Measurements from ENCODE around the gene MGMT.

Gene MGMT

GRCh38 chr10:129741978-129742741 is 275.1 kb downstream of the MGMT start:
- Histone ChIP-seq H3K36me3 (no peaks in the 10 kb centered on the region), H3K27ac (no peak overlapping the region), H3K9me3 (ENCODE audit: severe bottlenecking) (no peaks in the 10 kb centered on the region), H3K27me3 (ENCODE audit: insufficient read depth, low read depth, severe bottlenecking) (no peaks in the 10 kb centered on the region), H3K4me3 (ENCODE audit: low read depth, low read length) (no peak overlapping the region)
- TF ChIP-seq CTCF (IDR thresholded peaks at IDR 0.05; ENCODE audit: low read depth, low read length), result no peak
- DNase-seq, result no peak

- Histone ChIP-seq H3K9me3 (ENCODE audit: severe bottlenecking) (no peaks in the 10 kb centered on the region), H3K36me3 (no peaks in the 10 kb centered on the region)
- no peak for TF ChIP-seq CTCF (IDR thresholded peaks at IDR 0.05; ENCODE audit: low read depth, low read length)
Measured at GRCh38 chr10:129742742-129743550, 275.9 kb downstream of the MGMT start.

GRCh38 chr10:129743738-129744133 is 276.7 kb downstream of the MGMT start:
- Histone ChIP-seq H3K27ac (no peak overlapping the region), H3K27me3 (ENCODE audit: insufficient read depth, low read depth, severe bottlenecking) (no peaks in the 10 kb centered on the region), H3K9me3 (ENCODE audit: severe bottlenecking) (no peaks in the 10 kb centered on the region), H3K36me3 (no peaks in the 10 kb centered on the region), H3K4me3 (ENCODE audit: low read depth, low read length) (no peak overlapping the region)
- no peak for DNase-seq
- TF ChIP-seq CTCF (IDR thresholded peaks at IDR 0.05; ENCODE audit: low read depth, low read length), result no peak

More at GRCh38 chr10:129742742-129743550, 275.9 kb downstream of the MGMT start:
- no peaks in the 10 kb centered on the region for H3K27me3 ChIP-seq (ENCODE audit: insufficient read depth, low read depth, severe bottlenecking)
- no peak for DNase-seq
- H3K27ac ChIP-seq, result no peak overlapping the region
- H3K4me3 ChIP-seq (ENCODE audit: low read depth, low read length), result no peak overlapping the region

DNA sequence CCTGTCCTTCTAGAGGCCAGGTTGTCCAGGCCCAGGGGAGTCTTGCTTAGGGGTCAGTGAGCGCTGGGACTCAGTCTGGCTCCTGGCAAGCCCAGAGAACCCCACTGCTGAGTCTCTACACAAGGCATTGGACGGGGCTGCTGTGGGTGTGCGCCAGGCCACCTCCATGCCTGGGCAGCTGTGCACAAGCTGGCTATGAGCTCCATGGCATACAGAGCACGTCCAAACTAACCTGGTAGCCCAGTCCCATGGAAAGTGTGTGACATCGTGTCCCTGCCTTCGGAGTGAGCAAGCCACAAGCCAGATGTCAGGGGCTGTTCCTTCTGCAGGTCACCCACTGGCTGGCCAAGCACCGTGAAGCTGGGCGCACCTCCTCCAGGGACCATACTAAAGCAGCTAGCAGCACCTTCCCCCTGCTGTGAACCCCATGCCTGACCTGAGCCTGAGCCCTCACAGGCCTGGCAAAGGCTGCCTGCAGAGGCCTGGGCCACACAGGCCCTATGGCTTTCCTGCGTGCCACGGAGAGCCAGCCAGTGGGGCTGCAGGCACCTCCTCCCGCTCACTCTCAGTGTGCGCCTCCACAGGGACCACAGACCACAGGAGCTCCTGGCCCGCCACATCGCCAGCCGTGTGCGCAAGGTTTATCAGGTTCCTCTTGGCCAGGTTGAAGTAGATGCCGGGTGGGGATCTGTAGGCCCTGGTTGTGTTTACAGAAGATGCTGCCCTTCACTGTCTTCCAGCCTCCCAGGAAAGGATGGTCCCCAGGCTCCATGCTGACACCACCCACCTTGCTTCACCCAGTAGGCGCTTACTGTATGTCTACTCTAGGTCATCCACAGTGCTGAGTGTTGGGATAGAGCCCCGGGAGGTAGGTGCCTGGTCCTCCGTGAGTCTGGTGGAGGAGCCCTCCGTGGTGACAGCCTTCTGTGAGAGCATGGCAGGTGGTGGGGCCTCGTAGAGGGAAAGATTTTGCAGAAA is 277.4 kb downstream of the MGMT start:
- no peak for TF ChIP-seq CTCF (IDR thresholded peaks at IDR 0.05; ENCODE audit: low read depth, low read length)
- Histone ChIP-seq H3K9me3 (ENCODE audit: severe bottlenecking) (peaks cover 5% of the 10 kb centered on the region), H3K27ac (no peak overlapping the region)

GRCh38 chr10:129745186-129745750 is 278.2 kb downstream of the MGMT start:
- Histone ChIP-seq H3K36me3 (no peaks in the 10 kb centered on the region), H3K27me3 (ENCODE audit: insufficient read depth, low read depth, severe bottlenecking) (no peaks in the 10 kb centered on the region), H3K9me3 (ENCODE audit: severe bottlenecking) (peaks cover 6% of the 10 kb centered on the region), H3K4me3 (ENCODE audit: low read depth, low read length) (no peak overlapping the region), H3K27ac (no peak overlapping the region)
- TF ChIP-seq CTCF (IDR thresholded peaks at IDR 0.05; ENCODE audit: low read depth, low read length), result no peak
- DNase-seq, result no peak

More for the DNA sequence above, 277.4 kb downstream of the MGMT start:
- Histone ChIP-seq H3K36me3 (no peaks in the 10 kb centered on the region), H3K4me3 (ENCODE audit: low read depth, low read length) (no peak overlapping the region), H3K27me3 (ENCODE audit: insufficient read depth, low read depth, severe bottlenecking) (no peaks in the 10 kb centered on the region)
- no peak for DNase-seq
